Tibial nerve (tissue), 4 donors: Measurements from ENCODE around the gene SCD.

Experiments used
- EP300 ChIP-seq, 2 donors: sonication (generic); formaldehyde crosslinking; IDR thresholded peaks; one replicate each; pipeline ENCODE4 v1.6.1; 2017; ENCODE audit warnings: antibody characterized with exemption in 2 of 2, mild to moderate bottlenecking in 1 of 2
- POLR2A ChIP-seq, 2 donors: fragments of 450-650 bp; IDR thresholded peaks; one replicate each; pipeline ENCODE4 v1.6.1; 2017; ENCODE audit warnings: antibody characterized with exemption in 2 of 2, mild to moderate bottlenecking in 2 of 2, moderate library complexity in 2 of 2
- TF ChIP-seq, protein P1 (sequence below), 5 experiments: fragments of 200-600 bp in 3 of 5; fragments of 450-650 bp in 2 of 5; sonication (generic) in 3 of 5; IDR thresholded peaks; one replicate each; pipeline ENCODE4 v1.5.1; 2016 to 2019; ENCODE audit warnings: antibody characterized with exemption in 5 of 5, mild to moderate bottlenecking in 3 of 5, moderate library complexity in 2 of 5

DNA sequence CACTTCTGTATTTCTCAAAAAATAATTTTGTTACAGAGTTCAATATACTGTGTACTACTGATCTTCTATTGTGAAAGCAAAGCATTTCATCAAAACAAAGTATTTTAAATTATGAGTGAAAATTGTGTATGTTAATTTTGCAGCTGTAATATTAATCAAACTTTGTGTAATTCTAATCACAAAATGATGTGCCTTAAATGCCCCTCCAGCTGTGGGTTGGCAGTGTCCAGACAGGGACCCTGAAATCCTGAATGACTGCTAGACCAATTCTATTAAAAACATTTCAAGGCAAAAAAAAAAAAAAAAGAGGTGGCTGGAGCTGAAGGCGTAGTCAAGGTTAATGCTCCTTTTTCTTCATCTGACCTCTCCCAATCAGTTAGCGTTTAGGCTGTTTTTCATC is 36.2 kb downstream of the SCD start:
- TF ChIP-seq POLR2A (IDR thresholded peaks at IDR 0.05) (no peak), EP300 (IDR thresholded peaks at IDR 0.05) (no peak)
- TF ChIP-seq, protein P1, sequence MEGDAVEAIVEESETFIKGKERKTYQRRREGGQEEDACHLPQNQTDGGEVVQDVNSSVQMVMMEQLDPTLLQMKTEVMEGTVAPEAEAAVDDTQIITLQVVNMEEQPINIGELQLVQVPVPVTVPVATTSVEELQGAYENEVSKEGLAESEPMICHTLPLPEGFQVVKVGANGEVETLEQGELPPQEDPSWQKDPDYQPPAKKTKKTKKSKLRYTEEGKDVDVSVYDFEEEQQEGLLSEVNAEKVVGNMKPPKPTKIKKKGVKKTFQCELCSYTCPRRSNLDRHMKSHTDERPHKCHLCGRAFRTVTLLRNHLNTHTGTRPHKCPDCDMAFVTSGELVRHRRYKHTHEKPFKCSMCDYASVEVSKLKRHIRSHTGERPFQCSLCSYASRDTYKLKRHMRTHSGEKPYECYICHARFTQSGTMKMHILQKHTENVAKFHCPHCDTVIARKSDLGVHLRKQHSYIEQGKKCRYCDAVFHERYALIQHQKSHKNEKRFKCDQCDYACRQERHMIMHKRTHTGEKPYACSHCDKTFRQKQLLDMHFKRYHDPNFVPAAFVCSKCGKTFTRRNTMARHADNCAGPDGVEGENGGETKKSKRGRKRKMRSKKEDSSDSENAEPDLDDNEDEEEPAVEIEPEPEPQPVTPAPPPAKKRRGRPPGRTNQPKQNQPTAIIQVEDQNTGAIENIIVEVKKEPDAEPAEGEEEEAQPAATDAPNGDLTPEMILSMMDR (IDR thresholded peaks at IDR 0.05): no peak
